HepG2 (cell line): Measurements from ENCODE around the gene FANK1. TPM values are rescaled to one million over a fixed set of nuclear protein-coding genes. Genes with fewer than 3 reads are reported as not detected.
A peak's percentile ranks its signal among the peaks of the same experiment; 100 is the strongest.
"Not testable (repeated sequence)": the region's sequence is repeated elsewhere in the genome, so short reads cannot be mapped to it uniquely, and the experiment has no call there.

ENCODE experiments used
- FOXK1 ChIP-seq: sonication (generic); formaldehyde crosslinking; IDR thresholded peaks from 2 replicates; pipeline ENCODE4 v1.4.0; 2020; ENCODE audit warnings: low read depth, missing genetic modification reagents, borderline replicate concordance
- HBP1 ChIP-seq: IDR thresholded peaks from 2 replicates; pipeline ENCODE4 v1.6.1; 2016; ENCODE audit warnings: low read depth, control low read depth
- KDM2A ChIP-seq: sonication (generic); formaldehyde crosslinking; IDR thresholded peaks from 2 replicates; pipeline ENCODE4 v1.4.0; 2020; ENCODE audit warnings: low read depth, missing genetic modification reagents, borderline replicate concordance
- MYC ChIP-seq: sonication (generic); formaldehyde crosslinking; IDR thresholded peaks from 2 replicates; pipeline ENCODE4 v1.9.0; 2021; ENCODE audit warnings: missing genetic modification reagents, borderline replicate concordance
- NFAT5 ChIP-seq: sonication (generic); formaldehyde crosslinking; IDR thresholded peaks from 2 replicates; pipeline ENCODE4 v1.4.0; 2020; ENCODE audit warnings: missing genetic modification reagents
- POLR2A ChIP-seq, 2 experiments: IDR thresholded peaks; 2 replicates each; pipeline ENCODE4 v1.6.1; 2011; ENCODE audit warnings: low read depth in 2 of 2, low read length in 2 of 2, mild to moderate bottlenecking in 1 of 2, moderate library complexity in 1 of 2; ENCODE audit not compliant: insufficient read depth in 1 of 2
- REPIN1 ChIP-seq: sonication (generic); formaldehyde crosslinking; IDR thresholded peaks from 2 replicates; pipeline ENCODE4 v1.8.0; 2022; ENCODE audit warnings: missing genetic modification reagents, low read depth, mild to moderate bottlenecking, borderline replicate concordance
- RFX1 ChIP-seq: fragments of 450-650 bp; IDR thresholded peaks from 2 replicates; pipeline ENCODE4 v1.6.1; 2017
- RXRA ChIP-seq: sonication (generic); formaldehyde crosslinking; IDR thresholded peaks from 2 replicates; pipeline ENCODE4 v1.5.1; 2020; ENCODE audit warnings: missing genetic modification reagents
- RXRB ChIP-seq: IDR thresholded peaks from 2 replicates; pipeline ENCODE4 v1.6.1; 2016; ENCODE audit warnings: borderline replicate concordance, missing genetic modification reagents, missing compliant biosample characterization
- SOX13 ChIP-seq, 3 experiments: fragments of 450-650 bp in 1 of 3; sonication (generic) in 1 of 3; formaldehyde crosslinking in 1 of 3; IDR thresholded peaks in 2 of 3; conservative IDR thresholded peaks in 1 of 3; 2 replicates each; pipeline versions ENCODE4 v1.5.0 to v1.6.1; 2016 to 2020; ENCODE audit warnings: antibody characterized with exemption in 1 of 3, mild to moderate bottlenecking in 1 of 3, missing compliant biosample characterization in 1 of 3, missing genetic modification reagents in 1 of 3, moderate library complexity in 1 of 3
- TEAD3 ChIP-seq: optimal IDR thresholded peaks from 2 replicates; pipeline ENCODE3; 2016; ENCODE audit warnings: borderline replicate concordance
- TFE3 ChIP-seq: IDR thresholded peaks from 2 replicates; pipeline ENCODE4 v1.6.1; 2016
- ZFX ChIP-seq: sonication (generic); formaldehyde crosslinking; IDR thresholded peaks from 2 replicates; pipeline ENCODE4 v1.4.0; 2020; ENCODE audit warnings: mild to moderate bottlenecking, low read depth, missing genetic modification reagents, moderate library complexity
- ZNF580 ChIP-seq: IDR thresholded peaks from 2 replicates; pipeline ENCODE4 v1.6.1; 2016; ENCODE audit warnings: low read depth, borderline replicate concordance
- ZNF616 ChIP-seq: sonication (generic); formaldehyde crosslinking; IDR thresholded peaks from 2 replicates; pipeline ENCODE4 v1.5.0; 2020; ENCODE audit warnings: low read depth, mild to moderate bottlenecking, missing genetic modification reagents
- ZNF724P ChIP-seq: sonication (generic); formaldehyde crosslinking; IDR thresholded peaks from 2 replicates; pipeline ENCODE4 v1.8.0; 2022; ENCODE audit warnings: missing genetic modification reagents, borderline replicate concordance
- ZSCAN20 ChIP-seq: sonication (generic); formaldehyde crosslinking; IDR thresholded peaks from 2 replicates; pipeline ENCODE4 v1.4.0; 2020; ENCODE audit warnings: missing genetic modification reagents, mild to moderate bottlenecking, borderline replicate concordance
- ZSCAN21 ChIP-seq: sonication (generic); formaldehyde crosslinking; IDR thresholded peaks from 2 replicates; pipeline ENCODE4 v1.8.0; 2022; ENCODE audit warnings: mild to moderate bottlenecking, missing genetic modification reagents, moderate library complexity, borderline replicate concordance
- polyA plus RNA-seq, 8 experiments: library from polyadenylated mRNA; depleted of rRNA in 3 of 8; stranded (reverse) in 7 of 8; unstranded in 1 of 8; fragments of >200 nt; fragmentation: Illumina TruSeq in 4 of 8; extraction: Trizol in 4 of 8; gene quantifications; 2 replicates each; pipeline versions ENCODE4 v1.2.1 to v1.2.3, GENCODE V29; 2011 to 2016; ENCODE audit warnings: low read depth in 4 of 8, missing spikeins in 1 of 8, mixed read lengths in 1 of 8; ENCODE audit not compliant: insufficient read depth in 1 of 8
- total RNA-seq, 5 experiments: library from RNA; depleted of rRNA; stranded (reverse); fragments of >200 nt; fragmentation: Illumina TruSeq; extraction: Trizol; gene quantifications; 2 replicates each; pipeline ENCODE4 v1.2.3, GENCODE V29; 2016; ENCODE audit warnings: low read depth in 1 of 5

FANK1 gene
- total and polyA plus RNA-seq, 2 of the 13 experiments (the other 11 are each of a cell fraction or from before 2014, with no cell fraction given), result 0.22 TPM; not detected in 1

- TF ChIP-seq ZSCAN21 (CRISPR knock-in tag), result peak; percentile 53; the same call in 1 of the 2 replicates
- peak; percentile 22; the same call in 1 of the 2 replicates for TF ChIP-seq ZNF580 (CRISPR knock-in tag)
- TF ChIP-seq KDM2A (CRISPR knock-in tag), result peak; percentile 87
- 0 out of 2 replicates have a peak, but pooled peaks have one; percentile 25 for TF ChIP-seq HBP1 (CRISPR knock-in tag)
- not testable (repeated sequence) for TF ChIP-seq SOX13 (IDR thresholded peaks at IDR 0.05)
- TF ChIP-seq SOX13 (CRISPR knock-in tag; conservative IDR thresholded peaks at IDR 0.05 in 1 of 2, IDR thresholded peaks at IDR 0.05 in 1 of 2), result 0 out of 4 replicates have a peak, but pooled peaks of 1 of the 2 experiments have one; percentile 5
- peak; percentile 34 for TF ChIP-seq TEAD3 (CRISPR knock-in tag)
- TF ChIP-seq ZNF724P (CRISPR knock-in tag), result 0 out of 2 replicates have a peak, but pooled peaks have one; percentile 41
- 0 out of 2 replicates have a peak, but pooled peaks have one; percentile 43 for TF ChIP-seq REPIN1 (CRISPR knock-in tag)
- TF ChIP-seq FOXK1, result peak; percentile 54; the same call in 1 of the 2 replicates
- peak; percentile 30; the same call in 1 of the 2 replicates for TF ChIP-seq RXRA
- TF ChIP-seq RXRB (CRISPR knock-in tag), result peak; percentile 33; the same call in 1 of the 2 replicates
- TF ChIP-seq ZNF616, result peak; percentile 60; the same call in 1 of the 2 replicates
- TF ChIP-seq POLR2A (IDR thresholded peaks at IDR 0.05; ENCODE audit: insufficient read depth in 1 of 2, low read depth in 2 of 2, low read length in 2 of 2), result peak; percentile 39 to 66; a peak in 3 of 4 replicates
- peak; percentile 84 for TF ChIP-seq ZFX (CRISPR knock-in tag)
- TF ChIP-seq RFX1, result peak; percentile 71
- peak; percentile 80; the same call in 1 of the 2 replicates for TF ChIP-seq ZSCAN20
- peak; percentile 58; the same call in 1 of the 2 replicates for TF ChIP-seq MYC (CRISPR knock-in tag)
- TF ChIP-seq NFAT5 (CRISPR knock-in tag), result 0 out of 2 replicates have a peak, but pooled peaks have one; percentile 27
- 0 out of 2 replicates have a peak, but pooled peaks have one; percentile 41 for TF ChIP-seq TFE3
These were observed at the start of gene FANK1 (continued) for GRCh38 chr10:125896088-125896934.
